ENCODE results near the gene TMEM200A.
A peak's percentile ranks its signal among the peaks of the same experiment; 100 is the strongest.

The TMEM200A gene

GRCh38 chr6:130366107-130367005 lies 539 bp downstream of the TMEM200A start:
- Mint-ChIP-seq H3K9me3 (peaks cover 12% of the 10 kb centered on the region), H3K36me3 (ENCODE audit: low read depth) (peaks cover 2% of the 10 kb centered on the region), H3K4me3 (peak overlapping the region; percentile 78), H3K27ac (no peak overlapping the region), H3K27me3 (ENCODE audit: low read depth) (peaks cover 56% of the 10 kb centered on the region), H3K4me1 (ENCODE audit: low read depth) (peaks cover 17% of the 10 kb centered on the region)
- peak; percentile 43 for DNase-seq (ENCODE audit: low spot score)

- no peak for DNase-seq (ENCODE audit: low spot score)
- H3K27me3 Mint-ChIP-seq (ENCODE audit: low read depth) = peaks cover 60% of the 10 kb centered on the region
- no peak overlapping the region for H3K4me3 Mint-ChIP-seq
Observed at GRCh38 chr6:130367767-130368166, 1.9 kb downstream of the TMEM200A start.

GRCh38 chr6:130368576-130368975 lies 2.8 kb downstream of the TMEM200A start:
- Mint-ChIP-seq H3K36me3 (ENCODE audit: low read depth) (peaks cover 2% of the 10 kb centered on the region), H3K27ac (no peak overlapping the region), H3K27me3 (ENCODE audit: low read depth) (peaks cover 56% of the 10 kb centered on the region), H3K4me3 (no peak overlapping the region), H3K4me1 (ENCODE audit: low read depth) (peaks cover 17% of the 10 kb centered on the region), H3K9me3 (no peaks in the 10 kb centered on the region)
- no peak for DNase-seq (ENCODE audit: low spot score)

More at GRCh38 chr6:130367767-130368166, 1.9 kb downstream of the TMEM200A start:
- Mint-ChIP-seq H3K9me3 (peaks cover 7% of the 10 kb centered on the region), H3K36me3 (ENCODE audit: low read depth) (peaks cover 2% of the 10 kb centered on the region), H3K27ac (no peak overlapping the region), H3K4me1 (ENCODE audit: low read depth) (peaks cover 17% of the 10 kb centered on the region)

DNA sequence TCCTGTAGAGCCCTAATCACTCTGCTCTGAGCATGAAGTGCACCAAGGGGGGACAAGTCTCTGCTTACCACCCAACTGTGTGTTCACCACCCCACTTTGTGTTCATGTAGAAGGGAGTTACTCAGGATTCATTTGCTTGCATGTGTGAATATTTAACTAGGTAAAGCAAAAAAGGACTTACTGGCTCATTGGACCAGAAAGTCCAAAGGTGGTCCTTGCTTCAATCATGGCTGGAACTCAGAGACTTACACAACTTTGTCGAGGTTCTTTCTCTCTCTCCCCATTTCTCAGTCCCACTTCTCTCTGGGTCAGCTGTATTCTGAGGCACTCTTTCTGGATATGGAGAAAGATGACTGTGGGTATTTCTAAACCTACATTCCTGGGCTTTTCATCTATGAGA lies 4.0 kb downstream of the TMEM200A start:
- H3K4me1 Mint-ChIP-seq (ENCODE audit: low read depth) = peaks cover 14% of the 10 kb centered on the region
- H3K27me3 Mint-ChIP-seq (ENCODE audit: low read depth) = peaks cover 48% of the 10 kb centered on the region
- no peaks in the 10 kb centered on the region for H3K9me3 Mint-ChIP-seq
- no peak for DNase-seq (ENCODE audit: low spot score)
- H3K27ac Mint-ChIP-seq = no peak overlapping the region
- peaks cover under 1% of the 10 kb centered on the region for H3K36me3 Mint-ChIP-seq (ENCODE audit: low read depth)
- H3K4me3 Mint-ChIP-seq = no peak overlapping the region

DNA sequence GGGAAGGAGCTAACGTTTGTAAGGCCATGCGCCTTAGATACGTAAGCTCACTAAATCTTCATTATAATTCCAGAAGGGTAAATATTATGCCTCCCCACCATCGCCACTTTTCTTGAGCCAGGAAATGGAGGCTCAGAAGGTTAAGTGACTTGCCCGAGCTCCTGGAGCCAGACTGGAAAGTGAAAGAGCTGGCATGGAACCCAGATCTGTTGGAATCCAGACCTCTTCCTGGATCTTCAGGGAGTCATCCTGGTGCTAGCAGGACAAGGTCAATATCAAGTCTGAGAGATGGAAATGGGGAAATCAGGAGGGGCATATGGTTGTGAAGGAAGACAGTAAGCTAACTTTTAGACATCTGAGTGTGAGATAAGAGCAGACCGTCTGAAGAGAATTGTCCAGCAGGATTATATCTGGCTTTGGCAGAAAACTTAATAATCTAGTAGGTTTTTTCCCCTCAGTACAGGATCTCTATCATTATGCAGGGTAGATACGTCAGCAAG lies 6.2 kb downstream of the TMEM200A start:
- Mint-ChIP-seq H3K27ac (no peak overlapping the region), H3K4me1 (ENCODE audit: low read depth) (peaks cover 7% of the 10 kb centered on the region), H3K36me3 (ENCODE audit: low read depth) (no peaks in the 10 kb centered on the region), H3K9me3 (no peaks in the 10 kb centered on the region), H3K4me3 (no peak overlapping the region), H3K27me3 (ENCODE audit: low read depth) (peaks cover 41% of the 10 kb centered on the region)
- DNase-seq (ENCODE audit: low spot score) = no peak

DNA sequence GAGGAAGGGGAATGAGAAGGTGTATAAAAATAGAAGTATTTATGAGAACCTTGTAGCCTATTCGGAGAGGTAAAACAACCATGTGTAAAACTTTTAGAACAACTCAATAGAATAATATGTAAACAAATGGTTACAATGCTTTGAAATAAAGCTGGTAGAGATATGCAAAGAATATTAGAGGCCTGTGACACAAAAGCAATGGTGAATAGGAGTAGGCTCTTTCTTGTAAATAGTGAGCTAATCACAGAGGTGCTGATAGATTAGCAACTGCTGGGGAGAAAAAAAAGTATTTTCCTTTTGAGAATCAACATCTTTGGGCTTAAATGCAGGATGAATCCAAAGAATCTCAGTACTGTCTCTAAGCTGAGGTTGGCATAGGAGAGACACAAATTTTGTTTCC lies 7.0 kb downstream of the TMEM200A start:
- DNase-seq (ENCODE audit: low spot score) = no peak
- H3K9me3 Mint-ChIP-seq = no peaks in the 10 kb centered on the region
- H3K4me1 Mint-ChIP-seq (ENCODE audit: low read depth) = peaks cover 9% of the 10 kb centered on the region
- peaks cover 2% of the 10 kb centered on the region for H3K36me3 Mint-ChIP-seq (ENCODE audit: low read depth)
- peaks cover 36% of the 10 kb centered on the region for H3K27me3 Mint-ChIP-seq (ENCODE audit: low read depth)
- H3K27ac Mint-ChIP-seq = no peak overlapping the region
- no peak overlapping the region for H3K4me3 Mint-ChIP-seq

- Mint-ChIP-seq H3K36me3 (ENCODE audit: low read depth) (peaks cover 4% of the 10 kb centered on the region), H3K9me3 (no peaks in the 10 kb centered on the region), H3K27ac (no peak overlapping the region), H3K4me1 (ENCODE audit: low read depth) (peaks cover 5% of the 10 kb centered on the region), H3K27me3 (ENCODE audit: low read depth) (peaks cover 25% of the 10 kb centered on the region), H3K4me3 (no peak overlapping the region)
- DNase-seq (ENCODE audit: low spot score) = no peak
Observed at GRCh38 chr6:130373992-130374391, 8.2 kb downstream of the TMEM200A start.

DNA sequence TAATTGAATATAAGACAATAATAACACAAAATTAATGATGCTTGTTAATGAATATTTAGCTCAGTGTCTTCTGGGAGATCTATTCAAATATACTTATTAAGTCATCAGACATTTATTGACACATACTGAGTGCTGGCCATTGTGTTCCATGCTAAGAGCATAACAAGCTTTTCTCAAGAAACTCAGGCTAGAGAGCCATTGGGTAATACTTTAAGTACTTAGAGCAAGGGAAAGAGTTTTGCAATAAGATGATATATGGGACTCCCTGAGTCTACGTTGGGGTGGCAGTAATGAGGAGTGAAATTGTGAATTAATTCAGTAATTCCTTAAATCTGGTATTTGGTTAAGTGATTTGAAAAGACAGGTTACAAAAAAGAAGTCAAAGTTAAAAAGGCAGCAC lies 11.1 kb downstream of the TMEM200A start:
- no peak overlapping the region for H3K27ac Mint-ChIP-seq
- peaks cover 4% of the 10 kb centered on the region for H3K36me3 Mint-ChIP-seq (ENCODE audit: low read depth)
- peaks cover 4% of the 10 kb centered on the region for H3K9me3 Mint-ChIP-seq
- no peak for DNase-seq (ENCODE audit: low spot score)
- H3K27me3 Mint-ChIP-seq (ENCODE audit: low read depth) = peaks cover 8% of the 10 kb centered on the region
- H3K4me3 Mint-ChIP-seq = no peak overlapping the region
- H3K4me1 Mint-ChIP-seq (ENCODE audit: low read depth) = peaks cover 16% of the 10 kb centered on the region

DNA sequence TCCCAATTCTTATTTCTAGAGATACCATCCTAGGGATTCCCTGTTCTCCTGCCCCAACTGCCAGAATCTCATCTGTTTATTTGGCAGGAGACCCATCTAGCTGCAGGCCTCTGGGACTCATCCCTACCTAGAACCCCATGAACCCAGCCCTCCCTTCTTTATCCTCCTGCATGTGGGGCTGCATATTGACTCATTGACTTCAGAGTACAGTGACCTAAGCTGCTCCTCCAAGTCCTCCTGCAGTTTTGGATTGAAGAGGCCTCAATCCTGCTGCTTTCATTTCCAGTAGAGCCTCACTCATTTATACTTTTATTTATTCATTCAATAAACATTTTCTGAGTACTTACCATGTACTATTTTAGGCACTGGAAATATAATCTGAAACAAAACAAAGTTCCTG lies 11.6 kb downstream of the TMEM200A start:
- Mint-ChIP-seq H3K36me3 (ENCODE audit: low read depth) (peaks cover 4% of the 10 kb centered on the region), H3K9me3 (peaks cover 4% of the 10 kb centered on the region), H3K27ac (no peak overlapping the region), H3K4me1 (ENCODE audit: low read depth) (peaks cover 20% of the 10 kb centered on the region), H3K4me3 (no peak overlapping the region), H3K27me3 (ENCODE audit: low read depth) (peaks cover 7% of the 10 kb centered on the region)
- no peak for DNase-seq (ENCODE audit: low spot score)

DNA sequence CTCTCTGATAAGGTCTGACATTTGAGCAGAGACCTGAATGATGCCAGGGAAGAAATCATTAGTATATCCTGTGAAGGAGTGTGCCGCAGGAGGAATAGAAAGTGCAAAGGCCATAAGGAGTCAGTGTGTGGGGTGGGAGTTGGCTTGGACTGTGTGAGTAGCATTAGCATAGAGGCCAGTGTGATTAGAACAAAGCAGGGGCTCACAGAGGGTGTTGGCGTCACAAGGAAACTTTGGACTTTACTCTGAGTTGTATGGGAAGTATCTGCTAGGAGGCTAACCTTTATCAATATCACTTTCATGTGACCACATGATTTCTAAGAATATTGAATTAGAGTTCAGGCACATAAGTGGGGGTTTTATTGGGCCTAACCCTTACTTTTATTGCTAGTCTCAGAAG lies 12.1 kb downstream of the TMEM200A start:
- H3K27ac Mint-ChIP-seq = no peak overlapping the region
- H3K36me3 Mint-ChIP-seq (ENCODE audit: low read depth) = peaks cover 4% of the 10 kb centered on the region
- peaks cover 23% of the 10 kb centered on the region for H3K4me1 Mint-ChIP-seq (ENCODE audit: low read depth)
- no peak for DNase-seq (ENCODE audit: low spot score)
- H3K9me3 Mint-ChIP-seq = peaks cover 4% of the 10 kb centered on the region
- no peak overlapping the region for H3K4me3 Mint-ChIP-seq
- peaks cover 2% of the 10 kb centered on the region for H3K27me3 Mint-ChIP-seq (ENCODE audit: low read depth)

- no peak overlapping the region for H3K27ac Mint-ChIP-seq
- peaks cover 23% of the 10 kb centered on the region for H3K4me1 Mint-ChIP-seq (ENCODE audit: low read depth)
- peaks cover 4% of the 10 kb centered on the region for H3K9me3 Mint-ChIP-seq
- DNase-seq (ENCODE audit: low spot score) = no peak
- H3K36me3 Mint-ChIP-seq (ENCODE audit: low read depth) = peaks cover 4% of the 10 kb centered on the region
- peaks cover 2% of the 10 kb centered on the region for H3K27me3 Mint-ChIP-seq (ENCODE audit: low read depth)
- H3K4me3 Mint-ChIP-seq = no peak overlapping the region
Observed at GRCh38 chr6:130379223-130379622, 13.4 kb downstream of the TMEM200A start.

- Mint-ChIP-seq H3K36me3 (ENCODE audit: low read depth) (peaks cover 6% of the 10 kb centered on the region), H3K4me3 (peak overlapping the region; percentile 7), H3K4me1 (ENCODE audit: low read depth) (peaks cover 23% of the 10 kb centered on the region), H3K9me3 (peaks cover 4% of the 10 kb centered on the region), H3K27ac (no peak overlapping the region), H3K27me3 (ENCODE audit: low read depth) (peaks cover 8% of the 10 kb centered on the region)
- no peak for DNase-seq (ENCODE audit: low spot score)
Observed at GRCh38 chr6:130381012-130381411, 15.2 kb downstream of the TMEM200A start.

DNA sequence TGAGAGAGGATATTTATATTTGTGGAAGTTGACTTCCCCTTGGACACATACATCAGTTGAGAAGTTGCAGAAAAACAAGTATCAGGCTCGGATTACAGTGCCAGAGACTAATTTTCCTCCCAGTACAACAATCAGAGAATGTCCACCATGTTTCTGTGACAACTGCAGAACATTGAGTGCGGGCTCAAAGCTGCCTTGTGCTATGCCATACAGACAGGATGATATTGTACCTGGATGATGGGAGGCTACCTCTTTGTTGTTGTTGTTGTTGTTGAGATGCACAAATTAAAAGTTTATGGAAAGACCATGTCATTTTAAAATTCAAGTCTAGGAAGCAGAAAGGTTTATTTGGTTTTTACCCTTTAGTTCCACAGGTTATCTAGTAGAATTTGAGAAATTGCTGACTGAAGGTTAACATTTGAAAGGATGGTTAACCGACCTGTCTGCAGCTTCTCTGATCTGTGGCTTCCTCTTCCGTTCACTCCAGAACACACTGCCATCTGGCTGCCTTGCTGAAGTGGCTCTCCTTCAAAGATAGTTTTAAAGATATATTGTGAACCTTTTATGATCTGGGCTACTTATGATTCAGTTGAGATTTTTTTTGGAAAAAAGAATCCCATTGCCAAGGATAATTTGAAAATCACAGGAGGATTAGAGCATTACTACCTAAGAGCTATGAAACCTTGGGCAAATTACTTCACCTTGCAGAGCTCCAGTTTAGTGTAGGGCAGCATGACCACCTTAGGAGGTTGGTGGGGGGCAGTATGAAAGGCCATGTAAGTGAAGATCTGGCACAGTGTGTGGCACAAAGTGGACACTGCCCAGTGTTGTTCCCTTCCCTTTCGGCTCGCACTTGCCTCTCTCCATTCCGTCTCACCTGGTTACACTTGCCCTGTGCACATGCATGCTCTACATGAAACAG lies 15.9 kb downstream of the TMEM200A start:
- H3K9me3 Mint-ChIP-seq = peaks cover 4% of the 10 kb centered on the region
- H3K4me3 Mint-ChIP-seq = peak overlapping the region; percentile 41
- H3K27me3 Mint-ChIP-seq (ENCODE audit: low read depth) = peaks cover 15% of the 10 kb centered on the region
- peak overlapping the region; percentile 44 for H3K27ac Mint-ChIP-seq
- peaks cover 6% of the 10 kb centered on the region for H3K36me3 Mint-ChIP-seq (ENCODE audit: low read depth)
- H3K4me1 Mint-ChIP-seq (ENCODE audit: low read depth) = peaks cover 23% of the 10 kb centered on the region
- DNase-seq (ENCODE audit: low spot score) = peak; percentile 15

Data from T-helper 2 cell treated with Interferon-gamma antibody and Interleukin-4, amounts not matched to agents 5 μg/mL and 100 μg/mL, for 36 hours (primary cell).